Inflammatory macrophage treated with lipopolysaccharide for 4 hours (primary cell): Measurements from ENCODE around the gene CDCA4.
A peak's percentile ranks its signal among the peaks of the same experiment; 100 is the strongest.
"Not testable (repeated sequence)": the region's sequence is repeated elsewhere in the genome, so short reads cannot be mapped to it uniquely, and the experiment has no call there.

Experiments
- DNase-seq: peaks from one replicate; pipeline ENCODE4 v3.0.0-alpha.2; 2020

Gene CDCA4

DNA sequence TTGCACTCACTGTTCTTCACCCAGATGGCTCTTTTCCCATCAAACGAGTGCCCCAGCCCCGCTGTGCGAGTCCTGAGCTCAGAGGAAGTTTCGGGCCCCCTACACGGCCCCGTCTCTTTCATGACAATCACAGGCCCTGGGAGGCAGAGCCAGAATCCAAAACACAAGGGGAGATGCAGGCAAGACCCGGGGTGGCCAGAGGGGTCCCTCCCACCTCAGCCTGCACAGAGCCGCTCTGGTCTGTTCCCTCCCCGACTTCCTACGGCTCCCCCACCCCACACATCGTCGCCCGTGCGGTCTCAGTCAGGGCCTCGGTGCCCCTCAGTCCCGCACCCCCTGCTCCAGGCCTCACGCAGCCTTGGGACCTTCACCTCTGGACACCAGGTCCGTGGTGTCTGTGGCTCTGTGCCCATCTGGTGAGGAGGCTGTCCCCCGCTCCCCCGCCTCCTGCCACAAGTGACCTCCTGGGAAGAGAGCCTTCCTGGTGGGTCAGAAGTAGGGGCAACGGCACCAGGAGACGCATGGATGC is 35.5 kb upstream of the CDCA4 start:
- no peak for DNase-seq

DNA sequence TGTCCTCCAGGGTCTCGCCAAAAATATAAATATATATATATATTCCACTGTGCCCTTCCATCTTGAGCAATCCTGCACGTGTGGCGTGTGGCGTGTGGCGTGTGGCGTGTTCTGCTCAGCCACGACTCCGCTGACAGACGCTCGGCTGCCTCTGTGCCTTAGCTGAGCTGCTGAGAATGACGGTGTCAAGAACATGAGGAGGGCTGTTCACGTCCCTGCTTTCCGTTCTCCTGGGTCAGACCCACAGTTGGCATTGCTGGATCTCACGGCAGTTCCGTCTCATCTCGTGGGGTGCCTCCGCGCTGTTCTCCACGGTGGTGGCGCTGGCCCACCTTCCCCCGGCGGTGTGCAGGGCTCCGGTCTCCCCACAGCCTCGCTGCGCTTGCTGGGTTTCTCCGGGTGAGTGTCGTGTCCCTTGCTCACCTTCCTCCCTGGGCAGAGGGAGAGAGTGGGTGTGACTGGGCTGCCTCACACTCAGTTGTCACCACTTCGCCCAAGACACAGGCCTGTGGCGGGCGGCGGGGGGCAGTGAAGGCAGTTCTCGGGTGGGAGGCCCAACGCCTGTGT is 34.9 kb upstream of the CDCA4 start:
- DNase-seq: no peak

DNA sequence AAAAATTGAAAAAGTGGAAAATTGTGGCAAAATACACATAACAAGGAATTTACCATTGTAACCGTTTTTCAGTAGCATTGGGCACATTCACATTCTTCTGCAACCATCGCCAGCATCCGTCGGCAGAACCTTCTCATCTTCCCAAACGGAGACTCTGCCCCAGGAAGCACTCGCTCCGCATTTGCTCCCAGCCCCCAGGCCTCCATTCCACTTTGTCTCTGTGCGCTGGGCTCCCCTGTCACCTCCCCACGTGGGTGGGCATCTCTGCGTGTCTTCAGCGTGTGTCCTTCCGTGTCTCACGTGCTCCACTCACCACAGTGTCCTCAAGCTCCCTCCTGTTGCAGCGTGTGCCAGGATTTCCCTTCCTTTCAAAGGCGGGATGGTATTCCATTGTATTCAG is 34.5 kb upstream of the CDCA4 start:
- no peak for DNase-seq

DNA sequence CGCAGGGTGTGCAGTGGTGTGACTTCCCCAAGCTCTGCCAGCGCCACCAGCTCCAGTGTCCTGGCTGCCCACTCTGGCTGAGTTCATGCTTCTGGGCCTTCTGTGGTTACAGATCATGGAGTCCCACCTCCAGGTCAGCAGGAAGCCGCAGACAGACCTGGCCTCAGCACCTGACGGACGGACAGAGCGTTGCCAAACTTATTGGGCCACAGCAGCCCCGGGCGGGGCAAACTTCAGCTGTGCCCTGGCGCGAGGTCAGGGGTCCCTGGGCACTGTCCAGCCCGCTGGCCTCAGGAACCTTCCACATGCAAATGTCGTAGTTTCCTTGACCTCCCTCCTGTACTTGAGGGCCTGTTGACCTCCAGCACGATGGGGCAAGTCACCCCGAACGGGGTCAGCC is 33.1 kb upstream of the CDCA4 start:
- DNase-seq: no peak

- no peak for DNase-seq
Observed at GRCh38 chr14:105053421-105053820, 32.5 kb upstream of the CDCA4 start.

DNA sequence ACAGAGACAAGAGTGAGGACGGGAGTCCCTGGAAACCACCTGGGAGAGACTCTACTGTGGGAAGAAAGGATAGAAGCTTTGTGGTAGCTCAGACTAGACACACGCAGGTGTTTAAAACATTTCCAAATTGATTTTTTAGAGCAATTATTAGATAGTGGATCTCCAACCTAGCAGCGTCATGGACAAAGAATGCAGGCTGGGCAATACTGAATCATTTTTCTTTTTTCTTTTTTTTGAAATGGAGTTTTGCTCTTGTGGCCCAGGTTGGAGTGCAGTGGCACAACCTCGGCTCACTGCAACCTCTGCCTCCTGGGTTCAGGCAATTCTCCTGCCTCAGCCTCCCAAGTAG is 31.2 kb upstream of the CDCA4 start:
- DNase-seq: no peak

GRCh38 chr14:105051182-105052109 is 30.6 kb upstream of the CDCA4 start:
- DNase-seq: no peak

DNA sequence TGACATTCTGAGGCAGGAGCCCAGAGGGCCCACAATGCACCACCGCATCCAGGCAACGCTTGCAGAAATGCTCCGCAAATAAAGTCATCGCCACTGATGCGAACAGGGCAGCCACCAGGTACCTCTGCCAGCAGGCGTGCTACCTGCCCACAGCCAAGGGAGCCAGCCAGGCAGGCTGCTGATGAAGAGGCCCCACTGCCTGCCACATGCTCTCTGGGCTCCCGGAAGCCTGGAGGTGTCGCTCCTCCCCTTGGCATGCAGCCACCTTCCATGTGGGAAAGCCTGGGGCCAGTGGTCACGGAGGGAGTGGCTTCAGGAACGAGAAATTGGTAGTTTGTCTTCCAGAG is 29.6 kb upstream of the CDCA4 start:
- DNase-seq: peak; percentile 39

DNA sequence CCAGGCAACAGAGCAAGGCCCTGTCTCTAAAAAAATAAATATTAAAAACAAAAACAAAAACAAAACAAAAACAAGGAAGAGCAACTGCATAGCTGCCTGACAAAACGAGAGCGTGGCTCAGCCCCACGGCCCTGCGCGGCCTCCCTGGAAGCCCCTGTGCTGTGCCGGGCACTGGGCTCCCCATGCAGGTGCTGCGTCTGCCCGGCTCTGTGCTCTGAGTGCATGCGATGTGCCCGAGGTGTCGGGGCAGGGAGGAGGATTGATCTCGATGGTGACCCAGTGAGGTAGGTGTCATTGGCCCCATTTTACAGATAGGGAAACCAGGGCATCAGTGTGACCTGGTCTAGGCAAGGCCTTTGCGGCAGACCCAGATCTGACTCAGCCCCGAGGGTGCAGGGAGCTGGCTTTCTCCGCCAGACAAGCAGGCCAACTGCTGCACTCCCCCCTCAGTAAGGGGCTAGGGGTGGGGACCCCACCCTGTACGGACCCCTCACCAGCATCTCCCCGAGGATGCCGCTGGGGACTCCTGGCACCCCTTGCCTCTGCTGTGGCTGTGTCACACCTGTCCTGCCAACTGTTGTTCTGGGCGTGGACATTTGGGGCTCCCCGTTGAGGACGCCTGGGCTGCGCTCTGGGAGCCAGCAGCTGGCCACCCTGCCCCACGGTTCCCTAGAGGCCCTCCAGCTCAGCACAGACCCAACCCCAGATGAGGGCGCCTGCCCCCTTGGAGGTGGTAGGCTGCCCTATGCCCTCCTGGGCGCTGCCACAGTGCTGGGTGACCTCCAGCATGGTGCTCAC is 29.1 kb upstream of the CDCA4 start:
- no peak for DNase-seq

- DNase-seq: no peak
Observed at GRCh38 chr14:105047283-105048016, 26.6 kb upstream of the CDCA4 start.

DNA sequence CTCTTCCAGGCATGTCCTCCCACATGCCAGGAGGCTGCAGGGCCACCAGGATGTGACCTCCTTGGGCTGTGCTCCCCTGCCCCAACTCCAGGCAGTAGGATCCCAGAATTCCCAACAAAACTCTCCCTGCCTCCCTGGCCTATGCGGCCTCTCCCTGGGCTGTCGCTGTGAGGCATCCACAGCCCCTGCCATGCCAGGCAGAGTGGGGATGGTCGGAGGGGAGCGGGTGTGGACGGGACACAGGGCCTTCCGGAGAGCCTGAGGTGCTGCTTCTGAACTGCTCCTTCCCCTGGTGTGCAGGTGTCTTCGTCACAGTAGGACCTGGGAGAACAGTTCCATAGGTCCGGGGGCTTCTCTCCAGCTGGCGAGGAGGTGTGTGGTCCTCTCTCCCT is 26.0 kb upstream of the CDCA4 start:
- no peak for DNase-seq

GRCh38 chr14:105045710-105046326 is 24.9 kb upstream of the CDCA4 start:
- peak; percentile 89 for DNase-seq

- no peak for DNase-seq
Observed at GRCh38 chr14:105043641-105044040, 22.8 kb upstream of the CDCA4 start.

GRCh38 chr14:105042813-105043212 is 21.9 kb upstream of the CDCA4 start:
- no peak for DNase-seq

DNA sequence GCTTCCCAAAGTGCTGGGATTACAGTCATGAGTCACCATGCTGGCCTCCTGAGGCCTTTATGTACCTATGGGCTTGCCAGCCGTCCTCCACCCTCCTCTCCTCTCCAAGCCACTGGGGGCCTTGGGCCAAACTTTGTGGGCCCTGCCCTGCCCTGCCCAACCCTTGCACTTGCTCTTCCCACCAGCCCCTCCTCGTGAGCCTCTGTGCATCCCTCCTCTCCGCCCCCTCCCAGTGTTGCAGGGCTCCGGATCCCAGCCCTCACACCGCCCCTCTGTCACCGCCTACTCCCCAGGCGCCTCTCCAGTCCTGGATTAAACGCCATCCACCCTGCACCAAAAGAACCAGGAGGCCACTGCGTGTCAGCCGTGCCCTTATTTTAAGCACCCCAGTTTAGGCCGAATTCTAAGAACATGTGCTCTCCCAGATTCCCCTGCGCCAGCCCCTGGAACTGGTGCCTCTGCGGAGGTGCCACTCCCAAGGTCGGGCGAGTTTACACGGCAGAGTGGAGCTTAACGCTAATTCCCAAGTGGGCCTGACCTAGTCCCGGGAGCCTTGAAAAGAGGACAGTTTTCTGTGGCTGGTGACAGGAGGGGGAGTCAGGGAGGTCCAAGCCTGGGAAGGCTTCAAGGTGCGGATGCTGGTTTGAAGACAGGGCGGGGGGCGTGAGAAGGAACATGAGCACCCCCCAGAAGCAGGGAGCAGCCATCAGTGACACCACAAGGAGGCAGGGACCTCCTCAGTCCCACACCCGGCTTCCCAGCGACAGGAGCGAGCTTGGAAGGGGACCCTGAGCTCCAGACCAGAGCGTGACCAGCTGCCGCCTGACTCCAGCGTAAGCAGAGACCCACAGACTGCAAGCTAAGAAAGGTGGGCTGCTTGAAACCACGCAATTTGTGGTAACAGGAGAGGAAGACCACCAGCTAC is 21.2 kb upstream of the CDCA4 start:
- DNase-seq: no peak

DNA sequence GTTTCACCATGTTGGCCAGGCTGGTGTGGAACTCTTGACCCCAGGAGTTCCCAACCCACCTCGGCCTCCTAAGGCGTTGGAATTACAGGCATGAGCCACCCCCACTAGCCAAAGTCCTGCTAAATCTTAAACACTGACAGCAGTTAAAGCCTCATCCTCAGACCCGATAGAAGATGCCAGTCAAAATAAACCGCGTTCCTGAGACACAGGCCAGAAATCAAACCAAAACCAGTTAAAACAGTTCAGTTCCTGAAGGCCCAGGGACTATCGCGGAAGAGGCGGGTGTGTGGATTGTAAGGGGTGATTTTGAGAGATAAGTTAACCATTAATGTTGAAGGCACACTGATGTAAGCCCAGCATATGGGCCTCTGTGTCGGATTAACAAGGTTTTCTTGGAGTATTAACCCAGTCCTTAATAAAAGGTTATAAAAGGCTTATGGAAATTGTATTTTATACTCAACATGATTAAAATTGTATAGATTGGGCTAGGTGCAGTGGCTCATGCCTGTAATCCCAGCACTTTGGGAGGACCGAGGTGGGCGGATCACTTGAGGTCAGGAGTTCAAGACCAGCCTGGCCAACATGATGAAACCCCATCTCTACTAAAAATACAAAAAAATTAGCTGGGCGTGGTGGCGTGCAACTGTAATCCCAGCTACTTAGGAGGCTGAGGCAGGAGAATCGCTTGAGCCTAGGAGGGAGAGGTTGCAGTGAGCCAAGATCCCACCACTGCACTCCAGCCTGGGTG is 18.7 kb upstream of the CDCA4 start:
- no peak for DNase-seq

- DNase-seq: not testable (repeated sequence)
Observed at GRCh38 chr14:105035616-105036015, 14.7 kb upstream of the CDCA4 start.

GRCh38 chr14:105034315-105035039 is 13.6 kb upstream of the CDCA4 start:
- DNase-seq: peak; percentile 90

DNA sequence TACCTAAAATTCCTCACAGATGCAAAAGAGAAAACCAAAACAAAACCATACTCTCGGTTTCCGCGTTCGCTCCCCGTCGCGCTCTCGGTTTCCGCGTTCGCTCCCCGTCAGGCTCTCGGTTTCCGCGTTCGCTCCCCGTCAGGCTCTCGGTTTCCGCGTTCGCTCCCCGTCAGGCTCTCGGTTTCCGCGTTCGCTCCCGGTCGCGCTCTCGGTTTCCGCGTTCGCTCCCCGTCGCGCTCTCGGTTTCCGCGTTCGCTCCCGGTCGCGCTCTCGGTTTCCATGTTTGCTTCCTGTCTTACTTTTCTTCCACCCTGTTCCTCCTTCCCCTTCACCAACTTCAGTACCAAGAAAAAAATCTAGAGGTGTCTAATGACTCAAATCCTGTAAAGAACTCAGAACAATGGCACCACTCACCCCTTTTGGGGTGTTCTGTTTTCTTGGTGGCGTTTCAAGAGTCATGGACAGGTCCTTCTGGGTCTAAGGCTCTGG is 12.6 kb upstream of the CDCA4 start:
- DNase-seq: not testable (repeated sequence)

- not testable (repeated sequence) for DNase-seq
Observed at GRCh38 chr14:105032451-105032901, 11.6 kb upstream of the CDCA4 start.
